Retinal pigment epithelial cell (primary cell): ENCODE results near the gene ANKMY1.

Experiments used
- DNase-seq: peaks from one replicate; pipeline ENCODE4 v3.0.0-alpha.2; 2010; ENCODE audit warnings: low read depth
- H3K4me3 ChIP-seq: 2 replicates; pipeline ENCODE4 v1.5.1; 2011; ENCODE audit warnings: mild to moderate bottlenecking, low read length, control low read depth, moderate library complexity
- CTCF ChIP-seq: conservative IDR thresholded peaks from 2 replicates; pipeline ENCODE4 v1.5.1; 2011; ENCODE audit warnings: low read depth, low read length, control low read depth, inconsistent platforms

The ANKMY1 gene

GRCh38 chr2:240514631-240515030 lies 43.2 kb downstream of the ANKMY1 start:
- no peak for DNase-seq
- TF ChIP-seq CTCF = no peak
- no peak overlapping the region for H3K4me3 ChIP-seq

GRCh38 chr2:240513549-240514287 lies 44.1 kb downstream of the ANKMY1 start:
- peak; percentile 96 for TF ChIP-seq CTCF
- no peak overlapping the region for H3K4me3 ChIP-seq
- peak; percentile 17 for DNase-seq

GRCh38 chr2:240512666-240513535 lies 44.9 kb downstream of the ANKMY1 start:
- TF ChIP-seq CTCF = no peak
- H3K4me3 ChIP-seq = no peak overlapping the region
- no peak for DNase-seq

GRCh38 chr2:240512109-240512485 lies 45.7 kb downstream of the ANKMY1 start:
- no peak for DNase-seq
- no peak overlapping the region for H3K4me3 ChIP-seq
- no peak for TF ChIP-seq CTCF

- no peak for DNase-seq
- no peak overlapping the region for H3K4me3 ChIP-seq
- no peak for TF ChIP-seq CTCF
These were observed 46.3 kb downstream of the ANKMY1 start for GRCh38 chr2:240511351-240512108.

GRCh38 chr2:240510513-240511210 lies 47.1 kb downstream of the ANKMY1 start:
- DNase-seq = no peak
- TF ChIP-seq CTCF = no peak
- H3K4me3 ChIP-seq = no peak overlapping the region
